ENCODE measurements around the gene KRTAP2-1. TPM values are rescaled to one million over a fixed set of nuclear protein-coding genes. Genes with fewer than 3 reads are reported as not detected.
"Not testable (repeated sequence)": the region's sequence is repeated elsewhere in the genome, so short reads cannot be mapped to it uniquely, and the experiment has no call there.

KRTAP2-1 gene
- total RNA-seq, 4 donors from 2014 or later, result not detected

GRCh38 chr17:41048441-41048840, 1.3 kb upstream of the KRTAP2-1 start:
- TF ChIP-seq CTCF (IDR thresholded peaks at IDR 0.05; ENCODE audit: low read depth), result no peak

GRCh38 chr17:41042953-41043352, 4.2 kb downstream of the KRTAP2-1 start:
- TF ChIP-seq CTCF (IDR thresholded peaks at IDR 0.05; ENCODE audit: low read depth), result no peak

- not testable (repeated sequence) for TF ChIP-seq CTCF (IDR thresholded peaks at IDR 0.05; ENCODE audit: low read depth)
Observed at GRCh38 chr17:41040783-41041571, 6.1 kb downstream of the KRTAP2-1 start, which contains the start of gene KRTAP1-1. KRTAP1-1 (minus strand) TSS chr17:41041450; CDS start chr17:41041397, 53 bp downstream.

- no peak for TF ChIP-seq CTCF (IDR thresholded peaks at IDR 0.05; ENCODE audit: low read depth)
Observed at GRCh38 chr17:41037853-41038350, 9.2 kb downstream of the KRTAP2-1 start.

- TF ChIP-seq CTCF (IDR thresholded peaks at IDR 0.05; ENCODE audit: low read depth), result not testable (repeated sequence)
Observed at GRCh38 chr17:41034346-41034935, 12.7 kb downstream of the KRTAP2-1 start, which contains the start of gene KRTAP1-3. KRTAP1-3 (minus strand) TSS chr17:41034874; CDS start chr17:41034821, 53 bp downstream.

- TF ChIP-seq CTCF (IDR thresholded peaks at IDR 0.05; ENCODE audit: low read depth), result no peak
Observed at GRCh38 chr17:41029633-41030245, 17.4 kb downstream of the KRTAP2-1 start, which contains the start of gene KRTAP1-4. KRTAP1-4 (minus strand) TSS chr17:41030195; CDS start chr17:41030078, 117 bp downstream.
